Panc1 (cell line): Measurements from ENCODE around the gene TJP1.

ENCODE experiments used
- CTCF ChIP-seq: fragments of 450-650 bp; IDR thresholded peaks from 2 replicates; pipeline ENCODE4 v1.5.1; 2017; ENCODE audit warnings: mild to moderate bottlenecking
- POLR2AphosphoS5 ChIP-seq: IDR thresholded peaks from 2 replicates; pipeline ENCODE4 v1.6.1; 2012; ENCODE audit warnings: mild to moderate bottlenecking, low read depth, low read length, moderate library complexity

- no peak for TF ChIP-seq POLR2AphosphoS5
- TF ChIP-seq CTCF: no peak
These were observed 56.3 kb downstream of the TJP1 start for GRCh38 chr15:29765898-29766527.
